Upper lobe of right lung (tissue), 1 donor: ENCODE measurements around the gene A1CF. TPM values are rescaled to one million over a fixed set of nuclear protein-coding genes. Genes with fewer than 3 reads are reported as not detected.

ENCODE experiments used
- ATAC-seq: fragments of 200-7000 bp; cut with Tn5 transposase; one replicate; pipeline ENCODE4 v1.9.1; 2020; ENCODE audit warnings: mild to moderate bottlenecking, moderate library complexity
- DNase-seq: peaks from one replicate; pipeline ENCODE4 v3.0.0-alpha.2; 2020
- H3K27ac ChIP-seq: fragments of 200-600 bp; one replicate; pipeline ENCODE4 v1.8.0; 2022
- H3K27me3 ChIP-seq: fragments of 200-600 bp; one replicate; pipeline ENCODE4 v1.8.0; 2022; ENCODE audit warnings: mild to moderate bottlenecking
- H3K36me3 ChIP-seq: fragments of 200-600 bp; one replicate; pipeline ENCODE4 v1.8.0; 2022
- H3K4me1 ChIP-seq: fragments of 200-600 bp; one replicate; pipeline ENCODE4 v1.8.0; 2022
- H3K4me3 ChIP-seq: fragments of 200-600 bp; one replicate; pipeline ENCODE4 v1.8.0; 2022; ENCODE audit warnings: mild to moderate bottlenecking
- H3K9me3 ChIP-seq: fragments of 200-600 bp; one replicate; pipeline ENCODE4 v1.8.0; 2022
- CTCF ChIP-seq: fragments of 200-600 bp; IDR thresholded peaks from one replicate; pipeline ENCODE4 v1.8.0; 2022; ENCODE audit warnings: antibody characterized with exemption
- intact Hi-C: fragments of 100-400 bp; cut with DNase I; formaldehyde crosslinking; loops from one replicate; pipeline ENCODE4 v1.11.0; 2022
- total RNA-seq: library from RNA; stranded (reverse); fragmentation: NEBNext Ultra II Directional; extraction: Animal tissue kit (Norgen Biotek cat#: 25700); gene quantifications from one replicate; pipeline ENCODE4 v1.2.1, GENCODE V29; 2021
- donor health status: DM: no; HTN: yes; CAD: no; lungs with severe emphysema.

A1CF gene
- total RNA-seq, 1 donor from 2014 or later: not detected

- Histone ChIP-seq H3K27me3 (no peaks in the 10 kb centered on the region), H3K4me1 (no peaks in the 10 kb centered on the region), H3K27ac (no peak overlapping the region), H3K4me3 (no peak overlapping the region), H3K9me3 (no peaks in the 10 kb centered on the region), H3K36me3 (no peaks in the 10 kb centered on the region)
- ATAC-seq (no peak), DNase-seq (no peak)
- no peak for TF ChIP-seq CTCF
- intact Hi-C loops: no loop called here
Observed at GRCh38 chr10:50855461-50855860, 30.0 kb downstream of the A1CF start.

- no peak for TF ChIP-seq CTCF
- H3K4me3 ChIP-seq: no peak overlapping the region
- no peak overlapping the region for H3K27ac ChIP-seq
- no peaks in the 10 kb centered on the region for H3K4me1 ChIP-seq
- ATAC-seq (no peak), DNase-seq (no peak)
- no peaks in the 10 kb centered on the region for H3K9me3 ChIP-seq
- intact Hi-C loops: no loop called here
- H3K27me3 ChIP-seq: no peaks in the 10 kb centered on the region
- H3K36me3 ChIP-seq: no peaks in the 10 kb centered on the region
Observed at GRCh38 chr10:50855015-50855414, 30.4 kb downstream of the A1CF start.

DNA sequence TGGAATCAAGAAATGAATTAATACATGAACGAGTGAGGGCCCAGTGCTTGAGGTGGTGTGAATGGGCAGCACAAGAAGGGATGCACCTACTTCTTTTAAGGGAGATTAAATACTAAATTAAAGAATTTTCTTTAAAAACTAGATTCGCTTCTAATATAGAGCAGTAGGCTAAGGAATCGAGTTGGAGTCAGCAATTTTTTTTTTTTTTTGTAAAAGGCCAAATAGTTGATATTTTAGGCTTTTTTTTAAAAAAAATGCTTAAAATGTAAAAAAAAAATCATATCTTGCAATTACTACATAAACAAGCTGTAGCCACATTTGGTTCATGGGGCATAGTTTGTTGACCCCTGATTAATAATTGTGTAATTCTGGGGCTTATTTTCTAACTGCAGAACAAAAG, 31.9 kb downstream of the A1CF start:
- no peak for TF ChIP-seq CTCF
- no peaks in the 10 kb centered on the region for H3K9me3 ChIP-seq
- no peaks in the 10 kb centered on the region for H3K27me3 ChIP-seq
- H3K27ac ChIP-seq: no peak overlapping the region
- no peaks in the 10 kb centered on the region for H3K4me1 ChIP-seq
- DNase-seq (no peak), ATAC-seq (no peak)
- H3K4me3 ChIP-seq: no peak overlapping the region
- H3K36me3 ChIP-seq: no peaks in the 10 kb centered on the region
- intact Hi-C loops: no loop called here

DNA sequence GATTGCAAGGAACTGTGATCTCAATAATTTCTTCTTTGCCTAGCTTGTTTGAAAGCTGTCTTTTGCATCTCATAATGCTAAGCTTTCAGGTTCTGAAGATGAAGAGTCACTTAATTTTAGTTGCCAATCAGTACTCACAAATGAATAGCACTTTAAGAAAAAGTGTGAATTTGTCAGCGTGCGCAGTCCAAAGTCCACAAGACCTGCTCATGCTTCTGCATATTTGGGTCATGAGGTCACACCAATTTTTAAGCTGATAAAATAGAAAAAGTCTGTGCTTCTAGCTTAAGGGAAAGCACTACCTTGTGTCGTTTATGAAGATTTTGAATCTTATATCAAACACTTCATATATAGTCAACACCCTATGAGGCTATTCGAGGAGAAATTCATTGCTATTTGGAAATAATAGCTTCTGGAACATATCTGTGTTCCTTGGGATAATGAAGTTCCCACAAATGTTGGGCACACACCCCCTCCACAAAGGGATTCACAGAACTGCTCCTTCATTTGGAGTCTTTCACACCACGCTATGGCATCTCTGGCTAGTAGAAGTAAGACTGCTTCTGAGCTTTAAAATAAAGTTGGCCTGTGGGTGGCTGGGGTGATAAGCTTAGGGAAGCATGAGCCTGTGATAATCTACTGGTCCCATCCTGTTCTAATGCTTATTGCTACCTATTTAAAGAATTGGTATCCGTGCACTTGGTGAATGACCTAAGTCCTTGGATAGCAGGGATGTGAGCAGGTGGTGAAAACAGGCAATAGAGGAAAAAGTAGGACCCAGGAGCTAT, 33.3 kb downstream of the A1CF start:
- Histone ChIP-seq H3K36me3 (no peaks in the 10 kb centered on the region), H3K4me3 (no peak overlapping the region), H3K27ac (no peak overlapping the region), H3K9me3 (no peaks in the 10 kb centered on the region), H3K27me3 (no peaks in the 10 kb centered on the region), H3K4me1 (no peaks in the 10 kb centered on the region)
- DNase-seq: no peak
- TF ChIP-seq CTCF: no peak
- intact Hi-C loops: no loop called here
- no peak for ATAC-seq

GRCh38 chr10:50850578-50851230, 34.7 kb downstream of the A1CF start:
- TF ChIP-seq CTCF: no peak
- Histone ChIP-seq H3K4me1 (no peaks in the 10 kb centered on the region), H3K27me3 (no peaks in the 10 kb centered on the region), H3K9me3 (no peaks in the 10 kb centered on the region), H3K4me3 (no peak overlapping the region), H3K36me3 (no peaks in the 10 kb centered on the region), H3K27ac (no peak overlapping the region)
- no peak for DNase-seq
- no peak for ATAC-seq
- intact Hi-C loops: no loop called here
